NK-92 treated with Interleukin-12 subunit alpha and Interleukin-12 subunit beta, amount 100 ng/mL, for 24 hours (cell line): ENCODE results near the gene CHCHD3.

Source experiments
- DNase-seq: peaks from one replicate; lab custom pipeline; 2025; lab: John Stamatoyannopoulos, UW

The CHCHD3 gene

GRCh38 chr7:133079296-133079695 lies 2.6 kb downstream of the CHCHD3 start:
- no peak for DNase-seq

- DNase-seq, result no peak
Measured at GRCh38 chr7:133077394-133077793, 4.5 kb downstream of the CHCHD3 start.

GRCh38 chr7:133076142-133076541 lies 5.7 kb downstream of the CHCHD3 start:
- DNase-seq, result no peak

- DNase-seq, result no peak
Measured at GRCh38 chr7:133071506-133071905, 10.4 kb downstream of the CHCHD3 start.

- no peak for DNase-seq
Measured at GRCh38 chr7:133070562-133070961, 11.3 kb downstream of the CHCHD3 start.

GRCh38 chr7:133065301-133065700 lies 16.6 kb downstream of the CHCHD3 start:
- DNase-seq, result no peak

GRCh38 chr7:133064082-133064820 lies 17.6 kb downstream of the CHCHD3 start:
- DNase-seq, result no peak

GRCh38 chr7:133061792-133062191 lies 20.1 kb downstream of the CHCHD3 start:
- DNase-seq, result no peak

- DNase-seq, result no peak
Measured at GRCh38 chr7:133061357-133061756, 20.5 kb downstream of the CHCHD3 start.

- DNase-seq, result no peak
Measured at GRCh38 chr7:133060004-133060403, 21.9 kb downstream of the CHCHD3 start.

GRCh38 chr7:133059263-133059662 lies 22.6 kb downstream of the CHCHD3 start:
- DNase-seq, result no peak

GRCh38 chr7:133056370-133057238 lies 25.3 kb downstream of the CHCHD3 start:
- DNase-seq, result no peak

GRCh38 chr7:133054162-133054840 lies 27.6 kb downstream of the CHCHD3 start:
- no peak for DNase-seq

GRCh38 chr7:133053321-133053891 lies 28.5 kb downstream of the CHCHD3 start:
- DNase-seq, result no peak

- no peak for DNase-seq
Measured at GRCh38 chr7:133052826-133053225, 29.1 kb downstream of the CHCHD3 start.

- DNase-seq, result no peak
Measured at GRCh38 chr7:133052401-133052756, 29.5 kb downstream of the CHCHD3 start.

- DNase-seq, result no peak
Measured at GRCh38 chr7:133051719-133052400, 30.0 kb downstream of the CHCHD3 start.

GRCh38 chr7:133051066-133051465 lies 30.8 kb downstream of the CHCHD3 start:
- no peak for DNase-seq

- DNase-seq, result no peak
Measured at GRCh38 chr7:133050200-133050995, 31.5 kb downstream of the CHCHD3 start.

GRCh38 chr7:133048589-133048988 lies 33.3 kb downstream of the CHCHD3 start:
- DNase-seq, result no peak

GRCh38 chr7:133047321-133047720 lies 34.6 kb downstream of the CHCHD3 start:
- DNase-seq, result no peak
